Stimulated activated CD8-positive, alpha-beta memory T cell treated with anti-CD3 and anti-CD28 coated beads, Interleukin-12 subunit alpha, Interleukin-12 subunit beta, amount 100 ng/mL, for 4 hours (primary cell): ENCODE data around the gene THG1L.

Experiments used
- DNase-seq: peaks from one replicate; pipeline ENCODE4 v3.0.0-alpha.2; 2020; ENCODE audit warnings: low read depth

THG1L gene

DNA sequence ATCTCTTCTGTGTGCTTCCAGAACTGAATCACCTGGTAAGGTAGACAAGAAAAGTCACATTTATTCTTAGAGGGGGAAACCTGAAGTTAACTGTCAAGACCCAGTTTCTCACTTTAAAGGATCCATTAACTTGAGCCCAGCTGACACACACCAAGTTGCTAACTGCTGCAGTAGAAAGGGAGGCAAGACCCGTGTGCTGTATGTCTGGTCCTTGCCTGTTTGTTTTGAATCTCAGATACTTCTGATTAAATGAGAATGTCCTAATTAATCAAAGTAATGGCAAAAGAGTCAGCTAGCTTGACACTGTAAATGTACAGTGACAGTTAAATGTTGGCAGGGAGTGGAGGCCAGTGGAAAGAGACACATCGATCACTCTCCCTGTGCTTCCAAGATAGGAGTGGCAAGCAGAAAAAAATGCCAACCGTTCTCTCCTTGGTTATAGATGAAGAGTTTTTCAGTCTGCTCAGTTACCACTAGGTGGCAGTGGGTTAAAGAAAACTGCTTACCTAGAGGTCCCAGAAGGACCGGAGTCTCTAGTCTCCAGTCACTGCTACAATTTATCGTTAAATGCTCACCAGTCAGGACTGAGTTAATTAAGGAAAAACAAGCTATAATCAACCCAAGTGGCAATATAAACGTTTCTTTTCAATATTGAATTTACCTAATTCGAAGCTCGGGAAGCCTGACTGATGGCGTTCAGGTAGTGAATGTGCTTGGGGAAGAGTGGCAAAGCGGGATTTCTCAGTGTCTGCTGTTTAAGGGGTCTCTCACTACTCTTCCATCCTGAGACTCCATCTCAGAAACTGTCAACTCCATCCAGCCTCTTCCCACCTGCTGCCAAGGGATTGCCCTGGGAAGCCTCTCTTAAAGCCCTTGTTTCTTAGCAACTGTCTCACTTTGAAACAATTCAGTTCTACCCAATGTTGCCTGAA is 30.7 kb downstream of the THG1L start:
- no peak for DNase-seq

DNA sequence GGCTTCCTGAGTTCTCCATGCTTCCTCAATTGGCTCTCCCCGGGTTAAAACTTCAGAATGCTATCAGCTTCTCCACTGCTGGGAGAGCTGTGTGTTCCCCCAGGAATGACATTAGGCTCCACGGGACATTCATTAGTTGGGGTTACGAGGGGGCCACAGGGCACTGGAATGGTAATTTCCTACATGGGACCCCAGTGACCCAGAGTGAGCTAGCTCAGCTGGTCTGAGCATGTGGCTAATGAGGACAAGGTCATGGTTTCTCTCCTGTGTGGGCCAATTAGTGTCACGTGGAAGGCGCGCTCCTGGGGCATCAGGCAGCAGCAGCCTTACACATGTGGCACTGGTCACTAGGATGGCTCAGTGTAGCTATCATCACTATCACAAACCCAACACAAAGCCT is 33.3 kb downstream of the THG1L start:
- no peak for DNase-seq

DNA sequence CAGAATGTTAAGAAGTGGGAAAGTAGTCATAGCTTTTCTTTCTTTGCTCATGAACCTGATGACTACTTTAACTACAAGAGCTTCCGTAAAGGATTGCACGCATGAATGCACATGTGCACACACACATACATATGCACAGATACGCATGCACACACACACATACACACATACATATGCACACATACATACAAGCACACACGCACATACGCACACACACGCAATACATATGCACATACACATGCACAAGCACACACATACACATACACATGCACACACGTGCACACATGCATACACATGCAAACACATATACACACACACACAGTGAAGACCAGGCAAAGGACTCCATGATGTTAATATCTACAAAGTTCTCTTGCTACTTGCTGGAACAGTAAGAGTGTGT is 35.2 kb downstream of the THG1L start:
- no peak for DNase-seq

DNA sequence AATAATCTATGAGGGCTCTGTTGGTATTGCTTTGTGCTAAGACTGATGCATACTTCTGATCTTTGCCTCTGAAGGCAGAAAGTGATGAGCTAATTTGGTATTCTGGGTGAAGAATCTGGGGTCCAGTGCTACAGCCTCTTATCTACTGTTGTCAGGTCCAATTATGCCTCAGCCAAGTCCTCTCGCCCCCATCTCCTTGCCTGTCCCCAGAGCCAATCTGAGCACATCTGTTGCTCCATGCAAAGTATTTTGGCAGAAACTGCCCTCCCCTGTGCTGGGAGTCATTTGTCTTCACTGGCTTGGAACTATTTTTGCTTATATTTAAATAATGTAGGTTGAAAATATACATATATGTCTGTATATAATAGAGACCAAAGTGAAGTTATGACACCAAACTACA is 35.7 kb downstream of the THG1L start:
- no peak for DNase-seq

DNA sequence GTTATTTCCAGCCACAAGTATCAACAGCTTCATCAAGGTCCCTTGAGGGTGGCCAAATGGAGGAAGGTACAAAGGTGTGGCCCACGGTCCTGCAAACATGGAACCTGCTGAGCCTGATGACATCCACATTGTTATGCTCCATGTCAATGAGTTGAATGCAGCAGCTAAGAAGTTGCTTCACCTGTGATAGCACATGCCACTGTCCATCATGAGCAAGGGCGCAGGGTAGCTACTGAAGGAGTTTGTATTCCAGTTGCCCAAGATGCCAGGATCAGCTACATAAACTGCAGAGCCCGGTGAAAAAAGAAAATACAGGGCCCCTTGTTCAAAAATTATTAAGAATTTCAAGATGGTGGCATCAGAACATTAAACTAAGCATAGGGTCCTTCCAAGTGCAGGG is 36.5 kb downstream of the THG1L start:
- DNase-seq, result no peak

DNA sequence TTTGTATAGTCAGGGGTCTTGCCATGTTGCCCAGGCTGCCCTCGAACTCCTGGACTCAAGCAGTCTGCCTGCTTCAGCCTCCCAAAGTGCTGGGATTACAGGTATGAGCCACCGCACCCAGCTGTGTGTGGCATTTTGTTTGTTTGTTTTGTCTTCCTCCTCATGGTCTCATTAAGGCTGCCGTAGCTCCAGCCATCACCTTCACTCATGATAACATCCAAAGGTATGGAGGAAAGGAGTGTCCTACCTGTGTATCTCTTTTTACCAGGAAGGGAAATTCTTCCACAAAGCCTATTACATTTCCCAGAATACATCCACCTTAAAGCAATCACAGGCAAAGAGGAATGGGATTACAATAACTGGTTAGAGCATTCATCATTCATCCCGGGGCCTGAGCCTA is 39.4 kb downstream of the THG1L start:
- no peak for DNase-seq

DNA sequence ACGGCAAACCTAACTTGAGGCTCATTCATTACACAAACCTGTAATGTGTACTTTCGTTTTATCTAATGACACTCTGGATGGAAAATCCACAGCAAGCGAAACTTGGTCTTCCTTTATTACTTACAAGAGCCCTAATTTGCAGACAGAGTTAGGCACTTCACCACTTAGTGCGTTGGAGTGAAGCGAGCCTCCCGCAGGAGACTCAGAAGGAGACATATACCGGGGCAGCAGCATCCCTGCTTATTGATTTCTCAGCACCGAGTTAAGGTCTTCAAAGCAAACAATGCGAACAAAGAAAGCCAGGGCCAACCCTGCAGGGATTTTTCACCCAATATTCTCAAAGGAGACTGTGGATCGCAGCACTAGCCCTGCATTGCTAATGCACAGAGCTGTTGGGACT is 40.9 kb downstream of the THG1L start:
- no peak for DNase-seq

DNA sequence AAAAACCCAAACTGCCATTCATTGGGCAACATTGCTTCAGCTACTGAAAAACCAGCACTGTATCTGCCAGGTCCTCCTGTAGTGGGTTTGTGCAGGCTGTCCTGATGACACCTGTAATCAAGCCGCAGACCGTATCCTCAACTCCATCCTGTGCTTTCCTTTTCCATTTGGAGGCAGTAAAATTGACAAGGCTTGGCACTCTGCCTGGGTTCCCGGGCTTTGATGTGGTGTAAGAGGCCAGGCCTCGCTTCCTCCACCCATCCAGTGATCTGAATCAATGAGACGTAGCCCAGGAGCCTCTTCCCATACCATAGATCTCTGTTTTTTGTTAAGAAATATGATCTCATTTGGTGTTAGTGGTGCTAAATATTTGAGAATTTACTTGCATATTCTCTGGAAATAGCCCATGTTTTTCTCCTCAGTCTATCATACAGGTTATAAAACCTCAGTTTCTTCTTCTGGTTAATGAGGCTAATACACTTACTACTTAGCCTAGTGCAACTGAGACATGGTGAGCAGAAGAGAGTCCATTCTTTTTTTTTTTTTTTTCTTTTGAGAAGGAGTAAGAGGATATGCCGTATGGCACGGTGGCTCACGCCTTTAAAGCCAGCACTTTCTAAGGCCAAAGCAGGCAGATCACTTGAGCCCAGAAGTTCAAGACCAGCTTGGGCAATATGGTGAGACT is 47.0 kb downstream of the THG1L start:
- DNase-seq, result no peak

DNA sequence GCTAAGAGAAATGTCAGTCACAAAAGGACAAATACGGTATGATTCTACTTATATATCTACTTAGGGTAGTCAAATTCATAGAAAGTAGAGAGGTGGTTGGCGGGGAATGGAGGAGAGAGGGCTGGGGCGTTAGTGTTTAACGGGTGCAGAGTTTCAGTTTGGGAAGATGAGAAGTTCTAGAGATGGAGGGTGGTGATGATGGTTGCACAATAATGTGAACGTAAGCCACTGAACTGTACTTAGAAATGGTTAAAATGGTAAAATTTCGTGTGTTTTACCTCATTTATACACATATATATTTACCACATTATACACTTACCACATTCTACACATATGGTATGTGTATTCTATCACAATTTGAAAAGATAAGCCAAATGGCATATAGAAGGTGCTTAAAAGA is 48.0 kb downstream of the THG1L start:
- DNase-seq, result no peak

DNA sequence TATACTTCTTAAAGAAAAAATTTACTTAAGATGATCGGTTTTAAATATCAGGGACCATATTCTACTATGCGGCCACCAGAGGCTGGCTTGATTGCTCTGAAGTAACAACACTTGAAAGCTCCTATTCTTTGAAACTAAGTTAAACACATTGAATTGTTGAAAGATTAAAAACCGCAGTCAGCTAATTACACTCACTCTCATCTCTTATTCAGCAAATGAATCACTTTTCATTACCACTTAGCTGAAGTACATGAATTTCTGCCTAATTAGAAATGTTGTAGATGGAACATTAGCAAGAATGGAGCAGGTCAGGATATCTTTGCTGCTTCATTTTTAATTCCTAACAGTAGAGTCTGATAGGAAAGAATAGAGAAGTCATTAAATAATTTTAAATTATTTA is 54.6 kb downstream of the THG1L start:
- DNase-seq, result no peak
